ENCODE measurements around the gene RGS9.

DNA sequence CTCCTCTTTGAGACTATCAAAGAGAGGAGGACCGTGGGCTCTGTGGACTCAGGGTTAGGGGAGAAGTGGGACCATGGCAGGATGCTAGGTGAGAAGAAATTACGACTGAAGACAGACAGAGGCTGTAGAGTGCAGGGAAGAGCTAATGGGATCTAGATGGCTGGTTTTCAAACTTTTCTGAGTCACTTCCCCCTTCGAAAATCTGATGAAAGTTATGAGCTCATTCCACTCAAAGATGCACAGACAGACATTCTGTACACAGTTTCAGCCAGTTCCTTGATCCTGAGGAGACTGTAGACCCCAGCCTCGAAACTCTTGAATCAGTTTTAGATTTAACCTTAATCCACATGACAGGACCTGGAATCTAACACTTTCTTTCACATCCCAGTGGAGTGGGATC lies 40.7 kb downstream of the RGS9 start:
- TF ChIP-seq, protein P1, sequence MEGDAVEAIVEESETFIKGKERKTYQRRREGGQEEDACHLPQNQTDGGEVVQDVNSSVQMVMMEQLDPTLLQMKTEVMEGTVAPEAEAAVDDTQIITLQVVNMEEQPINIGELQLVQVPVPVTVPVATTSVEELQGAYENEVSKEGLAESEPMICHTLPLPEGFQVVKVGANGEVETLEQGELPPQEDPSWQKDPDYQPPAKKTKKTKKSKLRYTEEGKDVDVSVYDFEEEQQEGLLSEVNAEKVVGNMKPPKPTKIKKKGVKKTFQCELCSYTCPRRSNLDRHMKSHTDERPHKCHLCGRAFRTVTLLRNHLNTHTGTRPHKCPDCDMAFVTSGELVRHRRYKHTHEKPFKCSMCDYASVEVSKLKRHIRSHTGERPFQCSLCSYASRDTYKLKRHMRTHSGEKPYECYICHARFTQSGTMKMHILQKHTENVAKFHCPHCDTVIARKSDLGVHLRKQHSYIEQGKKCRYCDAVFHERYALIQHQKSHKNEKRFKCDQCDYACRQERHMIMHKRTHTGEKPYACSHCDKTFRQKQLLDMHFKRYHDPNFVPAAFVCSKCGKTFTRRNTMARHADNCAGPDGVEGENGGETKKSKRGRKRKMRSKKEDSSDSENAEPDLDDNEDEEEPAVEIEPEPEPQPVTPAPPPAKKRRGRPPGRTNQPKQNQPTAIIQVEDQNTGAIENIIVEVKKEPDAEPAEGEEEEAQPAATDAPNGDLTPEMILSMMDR (conservative IDR thresholded peaks at IDR 0.05; ENCODE audit: low read depth in 2 of 2), result no peak
- TF ChIP-seq EZH2phosphoT487 (IDR thresholded peaks at IDR 0.05; ENCODE audit: unreplicated experiment), result no peak
- TF ChIP-seq, protein P2, sequence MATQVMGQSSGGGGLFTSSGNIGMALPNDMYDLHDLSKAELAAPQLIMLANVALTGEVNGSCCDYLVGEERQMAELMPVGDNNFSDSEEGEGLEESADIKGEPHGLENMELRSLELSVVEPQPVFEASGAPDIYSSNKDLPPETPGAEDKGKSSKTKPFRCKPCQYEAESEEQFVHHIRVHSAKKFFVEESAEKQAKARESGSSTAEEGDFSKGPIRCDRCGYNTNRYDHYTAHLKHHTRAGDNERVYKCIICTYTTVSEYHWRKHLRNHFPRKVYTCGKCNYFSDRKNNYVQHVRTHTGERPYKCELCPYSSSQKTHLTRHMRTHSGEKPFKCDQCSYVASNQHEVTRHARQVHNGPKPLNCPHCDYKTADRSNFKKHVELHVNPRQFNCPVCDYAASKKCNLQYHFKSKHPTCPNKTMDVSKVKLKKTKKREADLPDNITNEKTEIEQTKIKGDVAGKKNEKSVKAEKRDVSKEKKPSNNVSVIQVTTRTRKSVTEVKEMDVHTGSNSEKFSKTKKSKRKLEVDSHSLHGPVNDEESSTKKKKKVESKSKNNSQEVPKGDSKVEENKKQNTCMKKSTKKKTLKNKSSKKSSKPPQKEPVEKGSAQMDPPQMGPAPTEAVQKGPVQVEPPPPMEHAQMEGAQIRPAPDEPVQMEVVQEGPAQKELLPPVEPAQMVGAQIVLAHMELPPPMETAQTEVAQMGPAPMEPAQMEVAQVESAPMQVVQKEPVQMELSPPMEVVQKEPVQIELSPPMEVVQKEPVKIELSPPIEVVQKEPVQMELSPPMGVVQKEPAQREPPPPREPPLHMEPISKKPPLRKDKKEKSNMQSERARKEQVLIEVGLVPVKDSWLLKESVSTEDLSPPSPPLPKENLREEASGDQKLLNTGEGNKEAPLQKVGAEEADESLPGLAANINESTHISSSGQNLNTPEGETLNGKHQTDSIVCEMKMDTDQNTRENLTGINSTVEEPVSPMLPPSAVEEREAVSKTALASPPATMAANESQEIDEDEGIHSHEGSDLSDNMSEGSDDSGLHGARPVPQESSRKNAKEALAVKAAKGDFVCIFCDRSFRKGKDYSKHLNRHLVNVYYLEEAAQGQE (IDR thresholded peaks at IDR 0.05; ENCODE audit: unreplicated experiment), result no peak
- TF ChIP-seq POLR2AphosphoS5 (IDR thresholded peaks at IDR 0.05; ENCODE audit: low read depth), result no peak
